Stimulated activated CD4-positive, alpha-beta T cell treated with anti-CD3 and anti-CD28 coated beads, TNF-alpha, amount 100 ng/mL, for 4 hours (primary cell): ENCODE data around the gene ZNF532.
"Not testable (repeated sequence)": the region's sequence is repeated elsewhere in the genome, so short reads cannot be mapped to it uniquely, and the experiment has no call there.

ENCODE experiments used
- DNase-seq, 3 experiments: peaks; one replicate each; pipeline ENCODE4 v3.0.0-alpha.2; 2020; ENCODE audit warnings: low read depth in 3 of 3

Gene ZNF532

GRCh38 chr18:58864146-58865032, at the start of gene ZNF532:
Gene ZNF532, plus strand, starts transcription at chr18:58864877. CDS start in a region left out here.
- DNase-seq, result no peak

- no peak for DNase-seq
Measured at GRCh38 chr18:58819051-58819450, 45.6 kb upstream of the ZNF532 start.

GRCh38 chr18:58820251-58820650, 44.4 kb upstream of the ZNF532 start:
- DNase-seq, result no peak

GRCh38 chr18:58822944-58823343, 41.7 kb upstream of the ZNF532 start:
- DNase-seq, result no peak

GRCh38 chr18:58823412-58823811, 41.3 kb upstream of the ZNF532 start:
- DNase-seq, result no peak

- DNase-seq, result not testable (repeated sequence)
Measured at GRCh38 chr18:58826926-58827325, 37.8 kb upstream of the ZNF532 start.

- DNase-seq, result no peak
Measured at GRCh38 chr18:58827428-58827827, 37.2 kb upstream of the ZNF532 start.

- DNase-seq, result no peak
Measured at GRCh38 chr18:58827886-58828285, 36.8 kb upstream of the ZNF532 start.

- DNase-seq, result no peak
Measured at GRCh38 chr18:58828399-58829121, 36.1 kb upstream of the ZNF532 start.

GRCh38 chr18:58829263-58829662, 35.4 kb upstream of the ZNF532 start:
- DNase-seq, result no peak

GRCh38 chr18:58829886-58830285, 34.8 kb upstream of the ZNF532 start:
- not testable (repeated sequence) for DNase-seq

GRCh38 chr18:58831606-58832005, 33.1 kb upstream of the ZNF532 start:
- no peak for DNase-seq

GRCh38 chr18:58838165-58838860, 26.4 kb upstream of the ZNF532 start:
- no peak for DNase-seq

GRCh38 chr18:58838946-58839345, 25.7 kb upstream of the ZNF532 start:
- DNase-seq, result no peak

GRCh38 chr18:58842978-58843687, 21.5 kb upstream of the ZNF532 start:
- DNase-seq, result no peak

GRCh38 chr18:58843688-58844035, 21.0 kb upstream of the ZNF532 start:
- DNase-seq, result no peak

GRCh38 chr18:58844871-58845270, 19.8 kb upstream of the ZNF532 start:
- no peak for DNase-seq

- no peak for DNase-seq
Measured at GRCh38 chr18:58845928-58846724, 18.6 kb upstream of the ZNF532 start.

- DNase-seq, result no peak
Measured at GRCh38 chr18:58847383-58848071, 17.1 kb upstream of the ZNF532 start.

GRCh38 chr18:58848685-58849084, 16.0 kb upstream of the ZNF532 start:
- no peak for DNase-seq
